Psoas muscle (tissue), 8 donors: ENCODE results near the gene SLC9A1. TPM values are rescaled to one million over a fixed set of nuclear protein-coding genes. Genes with fewer than 3 reads are reported as not detected.

ENCODE experiments used
- ATAC-seq, 4 donors: fragments of 200-7000 bp; cut with Tn5 transposase; one replicate each; pipeline ENCODE4 v1.9.1; 2020; ENCODE audit warnings: moderate library complexity in 3 of 4, mild to moderate bottlenecking in 2 of 4
- DNase-seq, 2 donors: peaks; one replicate each; pipeline ENCODE4 v3.0.0-alpha.2; 2020
- H3K27ac ChIP-seq: fragments of 200-600 bp; one replicate; pipeline ENCODE4 v1.8.0; 2022
- H3K27me3 ChIP-seq, 3 donors: fragments of 200-600 bp in 1 of 3; one replicate each; pipeline versions ENCODE4 v1.6.1 to v1.8.0; 2013 to 2022; ENCODE audit warnings: low read length in 2 of 3, mild to moderate bottlenecking in 2 of 3, moderate library complexity in 1 of 3; ENCODE audit not compliant: insufficient read depth in 3 of 3
- H3K36me3 ChIP-seq, 2 donors: fragments of 200-600 bp in 1 of 2; one replicate each; pipeline versions ENCODE4 v1.6.1 to v1.8.0; 2013 to 2022; ENCODE audit warnings: low read depth in 1 of 2, mild to moderate bottlenecking in 1 of 2, moderate library complexity in 1 of 2; ENCODE audit not compliant: insufficient read depth in 1 of 2
- H3K4me1 ChIP-seq: fragments of 200-600 bp; one replicate; pipeline ENCODE4 v1.8.0; 2022
- H3K4me3 ChIP-seq: fragments of 200-600 bp; one replicate; pipeline ENCODE4 v1.8.0; 2022; ENCODE audit warnings: mild to moderate bottlenecking
- H3K9me3 ChIP-seq: fragments of 200-600 bp; one replicate; pipeline ENCODE4 v1.8.0; 2022
- CTCF ChIP-seq: fragments of 200-600 bp; IDR thresholded peaks from one replicate; pipeline ENCODE4 v1.8.0; 2022; ENCODE audit warnings: antibody characterized with exemption
- WGBS, 3 donors: extraction: QIAGEN DNeasy Blood & Tissue Kit; methylation state at CpG; one replicate each; pipeline versions ENCODE4 v1.1.6 to v1.1.7; 2013; 5-methylcytosine and 5-hydroxymethylcytosine counted together
- intact Hi-C, 2 donors: fragments of 100-400 bp; cut with DNase I; formaldehyde crosslinking; loops; one replicate each; pipeline versions ENCODE4 v1.11.0 to v1.14.2; 2022
- polyA plus RNA-seq, 3 donors: library from polyadenylated mRNA; stranded (reverse); fragments of 200-250 nt; gene quantifications; one replicate each; pipeline ENCODE4 v1.2.3, GENCODE V29; 2013
- total RNA-seq, 4 donors: library from RNA; stranded (reverse); fragmentation: NEBNext Ultra II Directional in 2 of 4; extraction: Animal tissue kit (Norgen Biotek cat#: 25700) in 2 of 4; gene quantifications; one replicate each; pipeline versions ENCODE4 v1.2.1 to v1.2.4, GENCODE V29; 2021 to 2023
- donor health status: healthy with polysubstance abuse.
- donor health status: DM: no; HTN: no; CAD: no; lungs with moderate emphysema.
- donor health status: Bipolar disorder and iron deficiency.
- donor health status: healthy.
- donor health status: DM: yes; HTN: yes; CAD: no.
- donor health status: DM: no; HTN: no; CAD: no.
- donor health status: DM: no; HTN: no; CAD: no.
- donor health status: DM: yes; HTN: yes; CAD: no.

Gene SLC9A1
- total and polyA plus RNA-seq, 7 donors: 2.3 to 17.0 (median 5.9) TPM

GRCh38 chr1:27053977-27054753 lies 100.8 kb downstream of the SLC9A1 start:
- ATAC-seq (no peak), DNase-seq (no peak)
- Histone ChIP-seq H3K4me3 (no peak overlapping the region), H3K9me3 (no peaks in the 10 kb centered on the region), H3K36me3 (no peaks in the 10 kb centered on the region), H3K4me1 (no peaks in the 10 kb centered on the region), H3K27ac (no peak overlapping the region), H3K27me3 (peaks cover 0 to 3% (median 0%) of the 10 kb centered on the region in 3 donors)
- intact Hi-C loops: no loop called here
- TF ChIP-seq CTCF: no peak
- WGBS, 3 donors: 87 to 91% (median 87%) methylated on average over 6 of the region's 6 CpGs

- 92 to 97% (median 92%) methylated on average over 5 of the region's 5 CpGs for WGBS, 3 donors
- no peaks in the 10 kb centered on the region for H3K4me1 ChIP-seq
- H3K36me3 ChIP-seq: no peaks in the 10 kb centered on the region
- TF ChIP-seq CTCF: no peak
- intact Hi-C loops: no loop called here
- peaks cover 0 to 3% (median 0%) of the 10 kb centered on the region in 3 donors for H3K27me3 ChIP-seq
- no peaks in the 10 kb centered on the region for H3K9me3 ChIP-seq
- DNase-seq: no peak
- ATAC-seq: no peak
- H3K4me3 ChIP-seq: no peak overlapping the region
- no peak overlapping the region for H3K27ac ChIP-seq
These were observed 102.4 kb downstream of the SLC9A1 start for GRCh38 chr1:27052527-27052926.

- intact Hi-C loops: no loop called here
- no peak for ATAC-seq
- H3K36me3 ChIP-seq: no peaks in the 10 kb centered on the region
- no peak overlapping the region for H3K27ac ChIP-seq
- no peak for TF ChIP-seq CTCF
- WGBS, 3 donors: 54 to 65% (median 56%) methylated on average over 3 of the region's 3 CpGs
- H3K4me1 ChIP-seq: no peaks in the 10 kb centered on the region
- no peak for DNase-seq
- no peak overlapping the region for H3K4me3 ChIP-seq
- H3K27me3 ChIP-seq: no peaks in the 10 kb centered on the region
- no peaks in the 10 kb centered on the region for H3K9me3 ChIP-seq
These were observed 105.3 kb downstream of the SLC9A1 start for GRCh38 chr1:27049607-27050006.

GRCh38 chr1:27049100-27049499 lies 105.8 kb downstream of the SLC9A1 start:
- no peaks in the 10 kb centered on the region for H3K27me3 ChIP-seq
- H3K27ac ChIP-seq: no peak overlapping the region
- H3K4me3 ChIP-seq: no peak overlapping the region
- no peak for ATAC-seq
- no peaks in the 10 kb centered on the region for H3K9me3 ChIP-seq
- intact Hi-C loops: no loop called here
- TF ChIP-seq CTCF: no peak
- 54 to 62% (median 55%) methylated on average over 2 of the region's 2 CpGs for WGBS, 3 donors
- H3K36me3 ChIP-seq: no peaks in the 10 kb centered on the region
- H3K4me1 ChIP-seq: no peaks in the 10 kb centered on the region
- no peak for DNase-seq

Other genes starting within 250 kb of the SLC9A1 start
- 1 to 10 TPM in 1 of 4 donors, under 1 TPM in 2, not detected in 1; 0.25 to 1.1 (median 0.49) TPM for gene NR0B2, start 241.2 kb downstream of the SLC9A1 start, total RNA-seq
- under 1 TPM; 0.06 to 0.21 (median 0.07) TPM for gene NR0B2, start 241.2 kb downstream of the SLC9A1 start, polyA plus RNA-seq
- gene NUDC, start 233.4 kb downstream of the SLC9A1 start, total RNA-seq: 10 to 100 TPM; 55.7 to 65.5 (median 62.3) TPM
- gene NUDC, start 233.4 kb downstream of the SLC9A1 start, polyA plus RNA-seq: 100 to 1,000 TPM in 1 of 3 donors, 10 to 100 TPM in 2; 77.7 to 105 (median 89.7) TPM
- not detected for gene KDF1, start 194.7 kb downstream of the SLC9A1 start, total RNA-seq
- gene KDF1, start 194.7 kb downstream of the SLC9A1 start, polyA plus RNA-seq: under 1 TPM in 1 of 3 donors, not detected in 2; 0.01 TPM
- 1 to 10 TPM in 3 of 4 donors, under 1 TPM in 1; 0.84 to 3.8 (median 1.4) TPM for gene TRNP1, start 161.4 kb downstream of the SLC9A1 start, total RNA-seq
- gene TRNP1, start 161.4 kb downstream of the SLC9A1 start, polyA plus RNA-seq: 1 to 10 TPM; 1.1 to 1.6 (median 1.6) TPM
- gene TENT5B, start 142.3 kb downstream of the SLC9A1 start, total RNA-seq: 1 to 10 TPM in 3 of 4 donors, under 1 TPM in 1; 0.20 to 2.3 (median 1.7) TPM
- 1 to 10 TPM in 1 of 3 donors, under 1 TPM in 2; 0.70 to 2.5 (median 0.74) TPM for gene TENT5B, start 142.3 kb downstream of the SLC9A1 start, polyA plus RNA-seq
- gene WDTC1, start 79.5 kb upstream of the SLC9A1 start, total RNA-seq: 10 to 100 TPM; 55.6 to 66.1 (median 61.2) TPM
- gene WDTC1, start 79.5 kb upstream of the SLC9A1 start, polyA plus RNA-seq: 10 to 100 TPM; 10.8 to 55.4 (median 28.1) TPM
- 10 to 100 TPM; 20.7 to 35.0 (median 23.8) TPM for gene TMEM222, start 167.0 kb upstream of the SLC9A1 start, total RNA-seq
- gene TMEM222, start 167.0 kb upstream of the SLC9A1 start, polyA plus RNA-seq: 10 to 100 TPM; 30.8 to 50.2 (median 40.6) TPM
- gene SYTL1, start 186.9 kb upstream of the SLC9A1 start, total RNA-seq: 1 to 10 TPM in 1 of 4 donors, under 1 TPM in 3; 0.41 to 1.3 (median 0.68) TPM
- gene SYTL1, start 186.9 kb upstream of the SLC9A1 start, polyA plus RNA-seq: under 1 TPM; 0.13 to 0.23 (median 0.14) TPM
- gene MAP3K6, start 211.8 kb upstream of the SLC9A1 start, total RNA-seq: 10 to 100 TPM; 16.1 to 29.8 (median 22.8) TPM
- 10 to 100 TPM; 11.1 to 17.6 (median 12.9) TPM for gene MAP3K6, start 211.8 kb upstream of the SLC9A1 start, polyA plus RNA-seq
- 10 to 100 TPM in 1 of 4 donors, 1 to 10 TPM in 3; 3.4 to 12.9 (median 5.8) TPM for gene FCN3, start 219.7 kb upstream of the SLC9A1 start, total RNA-seq
- 10 to 100 TPM; 18.6 to 34.6 (median 21.9) TPM for gene FCN3, start 219.7 kb upstream of the SLC9A1 start, polyA plus RNA-seq
- gene CD164L2, start 228.2 kb upstream of the SLC9A1 start, total RNA-seq: not detected
- gene CD164L2, start 228.2 kb upstream of the SLC9A1 start, polyA plus RNA-seq: not detected
- gene GPR3, start 237.5 kb upstream of the SLC9A1 start, total RNA-seq: 1 to 10 TPM in 1 of 4 donors, under 1 TPM in 1, not detected in 2; 0.42 to 1.3 TPM
- under 1 TPM; 0.12 to 0.98 (median 0.31) TPM for gene GPR3, start 237.5 kb upstream of the SLC9A1 start, polyA plus RNA-seq